ENCODE measurements around the gene KCNMA1.

- TF ChIP-seq CTCF (IDR thresholded peaks at IDR 0.05 in 2 of 3, conservative IDR thresholded peaks at IDR 0.05 in 1 of 3; ENCODE audit: control insufficient read depth in 2 of 3, extremely low read depth in 1 of 3, insufficient read depth in 1 of 3, low read depth in 3 of 3, low read length in 3 of 3) (no peak), EZH2 (IDR thresholded peaks at IDR 0.05; ENCODE audit: borderline replicate concordance, control insufficient read depth, low read depth, low read length) (no peak), YY1 (IDR thresholded peaks at IDR 0.05; ENCODE audit: low read depth, low read length) (no peak)
These were observed 252.3 kb downstream of the KCNMA1 start for GRCh38 chr10:77385315-77385714.
